Body of pancreas (tissue), 4 donors: ENCODE measurements around the gene HOXC5. TPM values are rescaled to one million over a fixed set of nuclear protein-coding genes. Genes with fewer than 3 reads are reported as not detected.

ENCODE experiments used
- ATAC-seq: fragments of 150-250 bp; one replicate; pipeline ENCODE4 v1.9.1; 2016
- DNase-seq, 4 donors: peaks; one replicate each; pipeline ENCODE4 v3.0.0-alpha.2; 2019
- H3K27ac ChIP-seq, 4 donors: fragments of 200-600 bp; sonication (generic); 1 replicate in 3 of 4; 2 replicates in 1 of 4; pipeline versions ENCODE4 v1.5.1 to v1.6.1; 2016 to 2019; ENCODE audit warnings: mild to moderate bottlenecking in 1 of 4, mixed read lengths in 1 of 4, moderate library complexity in 1 of 4
- H3K27me3 ChIP-seq, 2 donors: fragments of 200-600 bp; sonication (generic); one replicate each; pipeline ENCODE4 v1.6.0; 2016; ENCODE audit warnings: mild to moderate bottlenecking in 1 of 2
- H3K36me3 ChIP-seq, 2 donors: fragments of 200-600 bp; sonication (generic); replicated peaks in 1 of 2; 2 replicates each; pipeline ENCODE4 v1.5.1; 2016; ENCODE audit warnings: low read depth in 2 of 2; ENCODE audit not compliant: insufficient read depth in 1 of 2
- H3K4me1 ChIP-seq: fragments of 200-600 bp; sonication (generic); one replicate; pipeline ENCODE4 v1.6.0; 2016
- H3K4me3 ChIP-seq, 2 donors: fragments of 200-600 bp; sonication (generic); 1 replicate in 1 of 2; 2 replicates in 1 of 2; pipeline ENCODE4 v1.5.1; 2016 to 2019
- H3K9me3 ChIP-seq, 3 donors: fragments of 200-600 bp; sonication (generic); 1 replicate in 2 of 3; 2 replicates in 1 of 3; pipeline ENCODE4 v1.5.1; 2016
- POLR2A ChIP-seq, 3 donors: fragments of 450-650 bp; IDR thresholded peaks; one replicate each; pipeline ENCODE4 v1.6.1; 2016; ENCODE audit warnings: antibody characterized with exemption in 3 of 3, mild to moderate bottlenecking in 2 of 3
- WGBS, 2 donors: methylation state at CpG; one replicate each; pipeline ENCODE4 v1.1.5; 2017; 5-methylcytosine and 5-hydroxymethylcytosine counted together
- intact Hi-C: fragments of 100-400 bp; cut with DNase I; formaldehyde crosslinking; loops from one replicate; pipeline ENCODE4 v1.15.1; 2023
- total RNA-seq, 2 donors: library from RNA; depleted of rRNA; stranded (reverse); fragments of >200 nt; gene quantifications; one replicate each; pipeline ENCODE4 v1.1.0, GENCODE V29; 2016
- TF ChIP-seq, protein P1 (sequence below), 7 experiments: fragments of 450-650 bp in 4 of 7; fragments of 200-600 bp in 3 of 7; sonication (generic) in 3 of 7; IDR thresholded peaks; one replicate each; pipeline ENCODE4 v1.5.1; 2016 to 2019; ENCODE audit warnings: antibody characterized with exemption in 7 of 7

HOXC5 gene
- total RNA-seq, 2 donors from 2014 or later: not detected

- ATAC-seq: no peak
- Histone ChIP-seq H3K4me3 (no peak overlapping the region), H3K27me3 (peaks cover 6 to 81% of the 10 kb centered on the region in 2 donors), H3K36me3 (no peaks in the 10 kb centered on the region), H3K9me3 (no peaks in the 10 kb centered on the region), H3K4me1 (peaks cover 45% of the 10 kb centered on the region), H3K27ac (no peak overlapping the region)
- DNase-seq: no peak
- WGBS, 2 donors: 7 to 10% methylated on average over 13 of the region's 13 CpGs
- TF ChIP-seq, protein P1, sequence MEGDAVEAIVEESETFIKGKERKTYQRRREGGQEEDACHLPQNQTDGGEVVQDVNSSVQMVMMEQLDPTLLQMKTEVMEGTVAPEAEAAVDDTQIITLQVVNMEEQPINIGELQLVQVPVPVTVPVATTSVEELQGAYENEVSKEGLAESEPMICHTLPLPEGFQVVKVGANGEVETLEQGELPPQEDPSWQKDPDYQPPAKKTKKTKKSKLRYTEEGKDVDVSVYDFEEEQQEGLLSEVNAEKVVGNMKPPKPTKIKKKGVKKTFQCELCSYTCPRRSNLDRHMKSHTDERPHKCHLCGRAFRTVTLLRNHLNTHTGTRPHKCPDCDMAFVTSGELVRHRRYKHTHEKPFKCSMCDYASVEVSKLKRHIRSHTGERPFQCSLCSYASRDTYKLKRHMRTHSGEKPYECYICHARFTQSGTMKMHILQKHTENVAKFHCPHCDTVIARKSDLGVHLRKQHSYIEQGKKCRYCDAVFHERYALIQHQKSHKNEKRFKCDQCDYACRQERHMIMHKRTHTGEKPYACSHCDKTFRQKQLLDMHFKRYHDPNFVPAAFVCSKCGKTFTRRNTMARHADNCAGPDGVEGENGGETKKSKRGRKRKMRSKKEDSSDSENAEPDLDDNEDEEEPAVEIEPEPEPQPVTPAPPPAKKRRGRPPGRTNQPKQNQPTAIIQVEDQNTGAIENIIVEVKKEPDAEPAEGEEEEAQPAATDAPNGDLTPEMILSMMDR (IDR thresholded peaks at IDR 0.05): no peak
- TF ChIP-seq POLR2A (IDR thresholded peaks at IDR 0.05): no peak
- intact Hi-C loops: no loop called here
Measured at GRCh38 chr12:53998900-53999236, 34.0 kb upstream of the HOXC5 start.

DNA sequence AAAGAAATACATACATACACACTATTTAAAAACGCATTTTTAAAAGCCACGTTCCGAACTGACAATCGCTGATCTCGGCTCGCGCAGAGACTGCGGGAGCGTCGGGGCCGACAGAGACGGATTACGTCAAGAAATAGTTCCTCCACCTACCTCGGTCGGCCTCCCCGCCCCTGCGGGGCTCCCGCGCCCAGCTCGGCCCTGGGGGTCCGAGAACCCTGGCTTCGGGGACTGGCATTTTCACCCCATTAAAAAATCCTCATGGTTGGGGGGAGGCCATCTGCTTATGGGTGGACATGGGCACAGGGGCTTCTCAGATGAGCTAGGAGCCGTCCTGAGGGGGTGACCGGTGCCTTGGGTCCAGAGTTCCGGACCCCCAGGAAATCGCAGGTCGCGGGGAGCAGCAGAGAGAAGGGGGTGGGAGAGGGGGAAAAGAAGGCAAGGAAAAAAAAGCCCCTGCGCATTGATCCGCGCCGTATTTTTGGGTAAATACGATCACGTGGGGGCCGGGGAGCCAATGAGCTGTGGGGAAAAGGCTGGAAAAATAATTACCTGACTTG lies 33.2 kb upstream of the HOXC5 start:
- WGBS, 2 donors: 2 to 4% methylated on average over 21 to 35 of the region's 35 CpGs
- peaks cover 6 to 81% of the 10 kb centered on the region in 2 donors for H3K27me3 ChIP-seq
- no peak overlapping the region for H3K4me3 ChIP-seq
- H3K27ac ChIP-seq: no peak overlapping the region
- DNase-seq: peak in 1 of 4 donors; percentile 49
- TF ChIP-seq POLR2A (IDR thresholded peaks at IDR 0.05): no peak
- TF ChIP-seq, protein P1 (IDR thresholded peaks at IDR 0.05): no peak
- ATAC-seq: peak; percentile 45
- H3K9me3 ChIP-seq: no peaks in the 10 kb centered on the region
- H3K4me1 ChIP-seq: peaks cover 37% of the 10 kb centered on the region
- H3K36me3 ChIP-seq: no peaks in the 10 kb centered on the region
- intact Hi-C loops: loop anchor here (5.0 kb wide), 1 partner anchor 203 kb away; no protein-coding TSS in a partner anchor

DNA sequence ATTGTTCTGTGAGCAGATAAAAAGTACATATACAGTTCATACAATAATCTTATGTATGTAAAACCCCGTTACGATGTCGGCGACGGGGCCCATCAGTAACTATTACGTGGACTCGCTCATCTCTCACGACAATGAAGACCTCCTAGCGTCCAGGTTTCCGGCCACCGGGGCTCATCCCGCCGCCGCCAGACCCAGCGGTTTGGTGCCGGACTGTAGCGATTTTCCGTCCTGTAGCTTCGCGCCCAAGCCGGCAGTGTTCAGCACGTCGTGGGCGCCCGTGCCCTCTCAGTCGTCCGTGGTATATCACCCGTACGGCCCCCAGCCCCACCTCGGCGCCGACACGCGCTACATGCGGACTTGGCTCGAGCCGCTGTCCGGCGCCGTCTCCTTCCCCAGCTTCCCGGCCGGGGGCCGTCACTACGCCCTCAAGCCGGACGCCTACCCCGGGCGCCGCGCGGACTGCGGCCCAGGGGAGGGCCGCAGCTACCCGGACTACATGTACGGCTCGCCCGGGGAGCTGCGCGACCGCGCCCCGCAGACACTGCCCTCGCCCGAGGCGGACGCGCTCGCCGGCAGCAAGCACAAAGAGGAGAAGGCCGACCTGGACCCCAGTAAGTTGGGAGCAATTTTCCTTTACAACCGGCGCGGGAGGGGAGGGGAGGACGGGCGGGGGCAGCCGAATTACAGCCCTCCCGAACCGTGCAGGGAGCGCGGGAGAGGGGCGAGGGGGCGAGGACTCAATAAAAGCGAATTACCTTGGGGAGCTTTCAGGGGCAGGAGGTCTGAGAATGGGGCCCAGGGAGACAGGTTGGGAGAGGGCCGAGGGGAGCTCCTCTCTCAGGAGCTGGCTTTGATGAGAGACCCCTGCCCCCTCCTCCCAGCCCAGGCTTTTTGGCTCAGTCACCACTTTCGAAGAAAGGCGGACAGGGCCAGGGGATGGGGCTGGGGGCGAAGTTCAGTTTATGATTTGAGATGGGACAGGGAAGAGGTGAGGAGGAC lies 32.4 kb upstream of the HOXC5 start, which contains the start of gene HOXC9:
TSS of gene HOXC9 (plus strand) at position 46 of the 999 bp plus-strand sequence. CDS start at position 74, 28 bp downstream.
- H3K36me3 ChIP-seq: no peaks in the 10 kb centered on the region
- intact Hi-C loops: loop anchor here (5.0 kb wide), 1 partner anchor 202 kb away; no protein-coding TSS in a partner anchor
- H3K4me1 ChIP-seq: peaks cover 30% of the 10 kb centered on the region
- H3K27me3 ChIP-seq: peaks cover 6 to 81% of the 10 kb centered on the region in 2 donors
- peak; percentile 43 for ATAC-seq
- H3K4me3 ChIP-seq: no peak within 1 kb of the TSS
- no peak within 1 kb of the TSS for H3K27ac ChIP-seq
- peak in 1 of 4 donors; percentile 24 for DNase-seq
- 3 to 11% methylated on average over 24 to 87 of the region's 87 CpGs for WGBS, 2 donors
- TF ChIP-seq POLR2A (IDR thresholded peaks at IDR 0.05): no peak
- TF ChIP-seq, protein P1 (IDR thresholded peaks at IDR 0.05): no peak
- no peaks in the 10 kb centered on the region for H3K9me3 ChIP-seq

DNA sequence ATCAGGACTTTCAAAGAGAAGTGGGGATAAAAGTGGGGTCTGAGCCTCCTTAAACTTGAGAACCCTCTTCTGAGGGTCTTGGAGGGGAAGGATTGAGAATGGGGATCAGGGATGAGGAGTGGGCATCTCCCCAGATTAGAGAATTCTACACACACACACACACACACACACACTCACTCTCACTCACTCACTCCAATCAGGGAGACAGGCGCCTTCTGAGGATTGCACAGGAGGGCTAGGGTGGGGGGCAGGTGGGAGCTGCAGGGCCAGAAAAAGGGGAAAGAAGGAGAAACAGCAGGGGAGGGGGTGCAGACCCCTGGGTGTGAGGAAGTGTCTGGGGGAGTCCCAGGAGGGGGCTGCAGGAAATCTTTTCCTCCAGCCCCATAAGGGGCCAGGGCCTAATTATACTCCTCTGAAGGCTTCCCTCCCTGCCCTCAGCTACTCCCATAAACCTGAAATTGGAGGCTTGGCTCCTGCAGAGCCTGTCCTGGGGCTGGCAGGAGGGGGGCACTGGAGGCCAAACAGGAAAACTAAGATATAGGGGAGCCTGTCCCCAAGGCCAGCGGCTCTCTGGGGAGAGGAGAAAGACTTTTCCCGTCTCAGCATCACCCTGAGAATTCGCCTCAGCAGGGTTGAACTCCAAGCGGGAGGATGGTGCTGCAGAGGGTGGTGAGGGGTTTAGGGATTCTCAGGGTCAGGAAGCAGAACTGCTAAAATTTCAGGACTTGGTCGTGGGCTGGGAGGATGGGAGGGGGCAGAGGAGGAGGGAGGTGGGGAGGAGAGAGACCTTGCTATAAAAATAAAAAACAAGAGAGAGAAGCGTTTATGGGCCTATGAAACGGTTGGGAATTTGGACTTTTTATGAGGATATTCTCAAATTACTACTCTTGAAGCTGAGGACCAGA lies 31.3 kb upstream of the HOXC5 start:
- H3K4me3 ChIP-seq: no peak overlapping the region
- DNase-seq: no peak
- no peak overlapping the region for H3K27ac ChIP-seq
- intact Hi-C loops: loop anchor here (5.0 kb wide), 1 partner anchor 201 kb away; no protein-coding TSS in a partner anchor
- H3K9me3 ChIP-seq: no peaks in the 10 kb centered on the region
- peaks cover 6 to 77% of the 10 kb centered on the region in 2 donors for H3K27me3 ChIP-seq
- TF ChIP-seq, protein P1 (IDR thresholded peaks at IDR 0.05): no peak
- no peak for TF ChIP-seq POLR2A (IDR thresholded peaks at IDR 0.05)
- no peaks in the 10 kb centered on the region for H3K36me3 ChIP-seq
- ATAC-seq: no peak
- 25 to 48% methylated on average over 8 of the region's 8 CpGs for WGBS, 2 donors
- H3K4me1 ChIP-seq: peaks cover 27% of the 10 kb centered on the region
